Activated B cell treated with CpG ODN at 0.5 μM for 24 hours (primary cell): ENCODE measurements around the gene AFF3. TPM values are rescaled to one million over a fixed set of nuclear protein-coding genes. Genes with fewer than 3 reads are reported as not detected.

Experiments
- ATAC-seq: fragments of 200-7000 bp; cut with Tn5 transposase; one replicate; pipeline ENCODE4 v1.10.0; 2021; ENCODE audit warnings: low read depth, mild to moderate bottlenecking, moderate library complexity
- CTCF ChIA-PET: fragments of 350-600 bp; sonication (Branson Sonifier 250); formaldehyde crosslinking; loops from one replicate; lab custom pipeline; 2021; ENCODE audit warnings: antibody characterized with exemption; lab: Charles Lee
- POLR2A ChIA-PET: fragments of 350-600 bp; sonication (Branson Sonifier 250); formaldehyde crosslinking; loops from one replicate; lab custom pipeline; 2021; ENCODE audit warnings: antibody characterized with exemption; lab: Charles Lee
- DNase-seq: peaks from one replicate; pipeline ENCODE4 v3.0.0; 2022
- H3K27ac Mint-ChIP-seq: one replicate; pipeline ENCODE4 v1.8.0; 2020; ENCODE audit warnings: mixed read lengths
- H3K27me3 Mint-ChIP-seq: one replicate; pipeline ENCODE4 v1.8.0; 2021; ENCODE audit warnings: mixed read lengths
- H3K36me3 Mint-ChIP-seq: one replicate; pipeline ENCODE4 v1.8.0; 2021; ENCODE audit warnings: low read depth, mixed read lengths
- H3K4me1 Mint-ChIP-seq: one replicate; pipeline ENCODE4 v1.8.0; 2021; ENCODE audit warnings: mixed read lengths
- H3K4me3 Mint-ChIP-seq: one replicate; pipeline ENCODE4 v1.8.0; 2020; ENCODE audit warnings: mild to moderate bottlenecking, mixed read lengths
- H3K9me3 Mint-ChIP-seq: one replicate; pipeline ENCODE4 v1.8.0; 2020; ENCODE audit warnings: mixed read lengths
- intact Hi-C: fragments of 100-400 bp; cut with micrococcal nuclease; formaldehyde crosslinking; loops from one replicate; pipeline ENCODE4 v1.15.1; 2024
- total RNA-seq: library from RNA; stranded (reverse); gene quantifications from 2 replicates; pipeline ENCODE4 v1.2.3, GENCODE V29; 2022
- TF ChIP-seq, protein P1 (sequence below): fragments of 200-600 bp; IDR thresholded peaks from one replicate; pipeline ENCODE4 v1.8.0; 2022; ENCODE audit warnings: antibody characterized with exemption, mild to moderate bottlenecking

Gene AFF3
- total RNA-seq, 1 donor from 2014 or later = 271 TPM

DNA sequence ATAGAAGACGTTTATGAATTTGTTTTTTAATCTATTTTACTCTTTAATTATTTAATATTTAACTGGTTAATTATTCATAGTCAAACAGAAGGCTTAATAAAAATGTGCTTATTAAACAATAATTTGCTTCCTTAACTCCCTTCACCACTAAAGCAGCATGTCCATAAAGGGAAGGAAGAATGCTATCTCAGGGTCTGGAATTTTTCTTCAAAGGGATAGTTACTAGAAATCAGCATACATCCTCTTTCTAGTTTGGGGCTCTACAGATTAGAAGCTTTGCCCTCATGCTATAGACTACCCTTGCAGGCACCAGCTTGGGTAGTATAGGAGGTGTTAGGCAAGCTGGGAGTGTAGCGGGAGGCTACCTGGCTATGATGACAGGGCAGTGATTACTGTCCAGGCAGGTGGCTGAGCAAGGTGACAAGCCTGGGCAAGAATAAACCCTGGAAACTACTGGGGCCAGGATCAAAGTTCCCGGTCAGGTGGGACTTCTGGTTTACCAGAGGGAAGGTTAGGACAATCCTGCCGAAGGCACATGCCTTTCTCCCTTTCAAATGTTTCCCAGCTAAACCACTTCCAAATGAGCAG, 376.6 kb downstream of the AFF3 start:
- Mint-ChIP-seq H3K36me3 (peaks cover 68% of the 10 kb centered on the region), H3K27ac (no peak overlapping the region), H3K4me1 (peaks cover 9% of the 10 kb centered on the region), H3K27me3 (no peaks in the 10 kb centered on the region), H3K4me3 (no peak overlapping the region), H3K9me3 (peaks cover 3% of the 10 kb centered on the region)
- intact Hi-C loops = no loop called here
- ChIA-PET CTCF (no interaction called here), POLR2A (no interaction called here)
- TF ChIP-seq, protein P1, sequence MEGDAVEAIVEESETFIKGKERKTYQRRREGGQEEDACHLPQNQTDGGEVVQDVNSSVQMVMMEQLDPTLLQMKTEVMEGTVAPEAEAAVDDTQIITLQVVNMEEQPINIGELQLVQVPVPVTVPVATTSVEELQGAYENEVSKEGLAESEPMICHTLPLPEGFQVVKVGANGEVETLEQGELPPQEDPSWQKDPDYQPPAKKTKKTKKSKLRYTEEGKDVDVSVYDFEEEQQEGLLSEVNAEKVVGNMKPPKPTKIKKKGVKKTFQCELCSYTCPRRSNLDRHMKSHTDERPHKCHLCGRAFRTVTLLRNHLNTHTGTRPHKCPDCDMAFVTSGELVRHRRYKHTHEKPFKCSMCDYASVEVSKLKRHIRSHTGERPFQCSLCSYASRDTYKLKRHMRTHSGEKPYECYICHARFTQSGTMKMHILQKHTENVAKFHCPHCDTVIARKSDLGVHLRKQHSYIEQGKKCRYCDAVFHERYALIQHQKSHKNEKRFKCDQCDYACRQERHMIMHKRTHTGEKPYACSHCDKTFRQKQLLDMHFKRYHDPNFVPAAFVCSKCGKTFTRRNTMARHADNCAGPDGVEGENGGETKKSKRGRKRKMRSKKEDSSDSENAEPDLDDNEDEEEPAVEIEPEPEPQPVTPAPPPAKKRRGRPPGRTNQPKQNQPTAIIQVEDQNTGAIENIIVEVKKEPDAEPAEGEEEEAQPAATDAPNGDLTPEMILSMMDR = no peak
- DNase-seq = no peak
- no peak for ATAC-seq

DNA sequence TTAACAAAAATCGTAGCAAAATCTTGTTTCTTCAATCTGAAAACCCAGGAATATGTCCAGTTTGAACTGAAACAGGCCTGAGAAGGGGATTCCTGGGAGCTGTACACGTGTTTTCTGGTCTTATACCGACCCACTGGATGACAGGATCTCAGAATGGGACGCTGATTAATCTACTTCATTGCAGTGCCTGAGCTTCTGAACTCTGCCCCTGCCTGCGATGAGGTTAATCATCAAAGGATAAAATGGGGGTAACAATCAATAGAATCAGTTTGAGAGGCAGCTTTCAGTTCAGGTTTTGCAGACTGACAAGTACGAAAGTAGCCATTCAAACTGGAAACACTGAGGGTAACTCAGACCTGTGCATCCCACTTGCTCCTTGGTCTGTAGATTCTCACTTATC, 378.6 kb downstream of the AFF3 start:
- CTCF ChIA-PET = no interaction called here
- H3K27ac Mint-ChIP-seq = peak overlapping the region; percentile 56

DNA sequence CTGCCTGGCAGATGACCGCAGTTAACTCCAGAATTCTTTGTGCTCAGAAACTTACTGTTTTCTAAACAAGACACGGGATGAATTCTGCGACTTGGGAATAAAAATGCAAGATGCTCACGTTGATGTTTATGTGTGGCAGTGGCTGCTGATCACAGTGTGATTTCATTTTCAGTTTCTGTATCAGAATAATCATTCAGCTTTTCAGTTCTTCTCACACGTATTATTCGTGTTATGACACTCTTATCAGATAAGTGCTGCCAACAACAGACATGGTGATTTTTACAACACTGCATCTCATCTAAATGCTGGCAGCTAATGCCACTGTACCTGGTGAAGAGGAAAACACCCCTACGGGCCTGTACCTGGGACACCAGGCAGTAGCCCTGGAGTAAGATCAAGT, 379.7 kb downstream of the AFF3 start:
- ATAC-seq (no peak), DNase-seq (no peak)
- Mint-ChIP-seq H3K27me3 (no peaks in the 10 kb centered on the region), H3K4me1 (peaks cover 12% of the 10 kb centered on the region), H3K36me3 (peaks cover 50% of the 10 kb centered on the region), H3K27ac (no peak overlapping the region), H3K9me3 (no peaks in the 10 kb centered on the region), H3K4me3 (no peak overlapping the region)
- ChIA-PET CTCF (no interaction called here), POLR2A (no interaction called here)
- TF ChIP-seq, protein P1 = no peak
- intact Hi-C loops = no loop called here

More for the DNA sequence above, 378.6 kb downstream of the AFF3 start:
- intact Hi-C loops = no loop called here
- H3K36me3 Mint-ChIP-seq = peaks cover 56% of the 10 kb centered on the region
- POLR2A ChIA-PET = no interaction called here
- no peak overlapping the region for H3K4me3 Mint-ChIP-seq
- H3K4me1 Mint-ChIP-seq = peaks cover 12% of the 10 kb centered on the region
- no peaks in the 10 kb centered on the region for H3K27me3 Mint-ChIP-seq
- TF ChIP-seq, protein P1 = no peak
- DNase-seq = no peak
- no peaks in the 10 kb centered on the region for H3K9me3 Mint-ChIP-seq
- ATAC-seq = no peak

DNA sequence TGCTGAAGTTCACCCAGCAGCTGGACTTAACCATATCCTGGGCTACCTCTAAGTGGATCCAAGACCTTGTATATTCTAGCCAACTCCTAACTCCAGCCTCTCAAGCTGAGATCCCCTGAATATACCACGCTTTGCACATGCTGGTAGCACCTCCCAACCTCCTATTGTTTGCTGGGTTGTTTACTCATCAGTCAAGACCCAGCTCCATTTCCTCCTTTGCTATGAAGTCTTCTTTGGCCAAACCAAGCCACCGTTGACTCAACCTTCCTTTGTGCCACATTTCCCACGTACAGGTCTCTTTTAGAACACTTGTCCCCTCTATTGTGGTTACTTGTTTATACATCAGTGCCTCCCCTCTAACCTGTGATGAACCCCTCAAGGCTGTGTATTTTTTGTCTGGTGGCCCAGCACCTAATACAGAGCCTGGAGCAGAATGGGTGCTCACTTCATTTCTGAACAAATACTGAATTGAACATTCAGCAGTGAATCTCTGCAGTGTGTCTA, 384.7 kb downstream of the AFF3 start:
- no peaks in the 10 kb centered on the region for H3K9me3 Mint-ChIP-seq
- POLR2A ChIA-PET = no interaction called here
- DNase-seq (no peak), ATAC-seq (no peak)
- no peak overlapping the region for H3K27ac Mint-ChIP-seq
- H3K36me3 Mint-ChIP-seq = peaks cover 33% of the 10 kb centered on the region
- no peak overlapping the region for H3K4me3 Mint-ChIP-seq
- H3K4me1 Mint-ChIP-seq = peaks cover 12% of the 10 kb centered on the region
- TF ChIP-seq, protein P1 = no peak
- intact Hi-C loops = no loop called here
- no peaks in the 10 kb centered on the region for H3K27me3 Mint-ChIP-seq
- CTCF ChIA-PET = no interaction called here

DNA sequence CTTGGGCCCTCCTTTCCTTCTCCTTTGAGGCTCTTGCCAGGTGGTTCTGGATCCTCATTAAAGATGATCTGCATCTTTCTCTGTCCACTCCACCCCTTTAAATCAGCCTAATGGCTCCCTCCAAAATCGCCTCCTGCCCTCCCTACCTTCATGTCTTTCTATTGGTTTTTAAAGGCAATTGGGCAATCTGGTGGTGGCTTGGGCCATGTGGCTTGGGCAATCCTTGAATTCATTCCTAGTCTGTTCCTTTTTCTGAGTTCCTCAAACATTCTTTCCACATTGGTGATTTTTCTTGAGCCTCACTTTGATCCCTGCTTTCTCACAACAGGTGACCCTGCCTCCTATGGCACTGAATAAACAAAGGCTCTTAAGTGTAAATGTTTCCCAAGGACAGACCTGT, 386.3 kb downstream of the AFF3 start:
- TF ChIP-seq, protein P1 = no peak
- peaks cover 6% of the 10 kb centered on the region for H3K4me1 Mint-ChIP-seq
- ChIA-PET POLR2A (no interaction called here), CTCF (no interaction called here)
- DNase-seq = no peak
- peaks cover 33% of the 10 kb centered on the region for H3K36me3 Mint-ChIP-seq
- H3K27ac Mint-ChIP-seq = no peak overlapping the region
- no peaks in the 10 kb centered on the region for H3K27me3 Mint-ChIP-seq
- H3K9me3 Mint-ChIP-seq = no peaks in the 10 kb centered on the region
- H3K4me3 Mint-ChIP-seq = no peak overlapping the region
- ATAC-seq = no peak
- intact Hi-C loops = no loop called here
